ENCODE data around the gene SH3PXD2A.

DNA sequence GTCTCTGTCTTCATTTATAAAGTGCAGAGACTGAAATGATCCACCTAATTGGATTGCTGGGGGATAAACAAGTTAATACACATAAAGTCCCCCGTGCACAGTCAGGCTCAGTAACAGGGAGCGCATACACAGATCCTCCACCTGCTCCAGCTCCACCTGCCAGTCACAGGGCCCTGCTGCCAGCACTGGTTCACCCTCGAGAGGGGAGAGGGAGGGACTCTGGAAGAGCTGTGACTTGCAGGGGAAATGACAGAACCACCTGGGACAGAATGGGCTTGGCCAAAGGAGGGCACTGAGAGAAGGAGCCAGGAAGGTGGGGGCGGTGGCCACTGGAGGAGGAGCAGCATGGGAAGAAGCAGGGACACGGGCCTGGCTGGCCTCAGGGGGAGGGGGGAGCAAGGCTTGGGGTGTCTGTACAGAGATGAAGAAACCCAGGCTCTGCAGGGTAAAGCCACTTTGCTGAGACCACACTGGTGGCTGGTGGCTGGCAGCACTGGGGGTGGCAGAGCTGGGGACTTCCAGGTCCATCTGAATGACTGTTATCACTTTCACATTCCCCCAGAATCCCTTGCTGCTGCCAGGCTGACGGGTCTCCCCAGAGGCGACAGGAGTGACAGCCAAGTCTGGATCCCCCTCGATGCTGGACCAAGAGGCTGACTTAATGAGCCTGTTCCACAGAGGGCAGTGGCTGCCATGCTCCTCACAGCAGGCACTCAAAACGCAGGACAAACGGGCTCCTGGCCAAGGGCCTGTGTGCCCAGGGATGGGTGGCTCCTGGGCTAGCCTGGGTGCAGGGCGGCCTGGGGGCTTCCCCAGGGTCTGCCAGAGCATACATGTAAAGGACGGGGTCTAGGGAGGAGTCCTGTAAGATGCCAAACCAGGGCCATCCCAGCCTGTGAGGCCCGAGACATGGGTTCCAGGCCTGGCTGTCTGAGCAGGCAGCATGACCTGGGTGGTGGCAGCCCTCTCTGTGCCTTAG lies 151.1 kb downstream of the SH3PXD2A start:
- TF ChIP-seq, protein P1, sequence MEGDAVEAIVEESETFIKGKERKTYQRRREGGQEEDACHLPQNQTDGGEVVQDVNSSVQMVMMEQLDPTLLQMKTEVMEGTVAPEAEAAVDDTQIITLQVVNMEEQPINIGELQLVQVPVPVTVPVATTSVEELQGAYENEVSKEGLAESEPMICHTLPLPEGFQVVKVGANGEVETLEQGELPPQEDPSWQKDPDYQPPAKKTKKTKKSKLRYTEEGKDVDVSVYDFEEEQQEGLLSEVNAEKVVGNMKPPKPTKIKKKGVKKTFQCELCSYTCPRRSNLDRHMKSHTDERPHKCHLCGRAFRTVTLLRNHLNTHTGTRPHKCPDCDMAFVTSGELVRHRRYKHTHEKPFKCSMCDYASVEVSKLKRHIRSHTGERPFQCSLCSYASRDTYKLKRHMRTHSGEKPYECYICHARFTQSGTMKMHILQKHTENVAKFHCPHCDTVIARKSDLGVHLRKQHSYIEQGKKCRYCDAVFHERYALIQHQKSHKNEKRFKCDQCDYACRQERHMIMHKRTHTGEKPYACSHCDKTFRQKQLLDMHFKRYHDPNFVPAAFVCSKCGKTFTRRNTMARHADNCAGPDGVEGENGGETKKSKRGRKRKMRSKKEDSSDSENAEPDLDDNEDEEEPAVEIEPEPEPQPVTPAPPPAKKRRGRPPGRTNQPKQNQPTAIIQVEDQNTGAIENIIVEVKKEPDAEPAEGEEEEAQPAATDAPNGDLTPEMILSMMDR (conservative IDR thresholded peaks at IDR 0.05 in 1 of 2, IDR thresholded peaks at IDR 0.05 in 1 of 2; ENCODE audit: extremely low read depth in 1 of 2, insufficient read depth in 1 of 2, low read depth in 1 of 2, low read length in 2 of 2) = no peak
- TF ChIP-seq EZH2 (IDR thresholded peaks at IDR 0.05; ENCODE audit: borderline replicate concordance, low read length) = no peak

Measured in mammary epithelial cell (primary cell).